HUDEP-2 (cell line): Measurements from ENCODE around the gene TNRC18.
"Not testable (repeated sequence)": the region's sequence is repeated elsewhere in the genome, so short reads cannot be mapped to it uniquely, and the experiment has no call there.

Source experiments
- DNase-seq, 76 experiments: peaks; one replicate each; lab custom pipeline; 2025; ENCODE audit not compliant: unreplicated experiment in 76 of 76; lab: John Stamatoyannopoulos, UW

Gene TNRC18

DNA sequence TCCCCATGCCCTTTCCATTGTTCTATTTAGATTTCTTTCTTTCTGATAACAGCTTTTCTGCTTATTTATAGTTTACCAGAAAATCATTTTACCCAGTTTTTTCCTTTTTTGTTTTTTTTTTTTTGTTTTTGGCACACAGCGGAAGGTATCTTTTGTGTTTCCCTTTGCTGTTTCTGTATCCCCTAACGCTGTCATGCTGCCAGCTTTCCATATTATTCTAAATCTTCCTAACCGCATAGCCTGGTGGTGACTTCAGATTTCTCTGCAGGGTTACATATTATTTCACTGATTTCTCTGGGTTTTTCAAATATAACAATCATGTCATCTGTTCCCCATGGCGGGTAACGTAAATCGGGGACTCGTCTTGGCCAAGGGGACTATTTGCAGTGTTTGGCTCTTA, 144.9 kb downstream of the TNRC18 start:
- no peak for DNase-seq

DNA sequence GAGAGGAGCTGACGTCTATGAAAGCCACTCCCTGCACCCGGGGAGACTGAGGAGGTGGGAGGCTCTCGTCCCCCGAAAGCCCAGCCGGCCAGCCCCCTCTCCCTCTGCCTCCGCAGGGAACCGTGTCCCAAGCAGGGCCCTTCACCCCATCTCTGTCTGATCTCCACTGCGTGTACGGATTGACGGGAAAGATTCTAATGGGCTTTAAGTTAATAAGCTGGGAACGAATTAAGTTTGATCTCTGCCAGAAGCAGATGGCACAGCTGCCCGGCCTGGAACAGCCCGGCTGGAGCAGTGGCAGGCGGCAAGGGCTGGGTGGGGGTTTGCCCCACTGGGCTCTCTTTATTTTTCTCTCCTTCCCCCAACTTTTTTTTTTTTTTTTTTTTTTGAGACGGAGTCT, 147.0 kb downstream of the TNRC18 start:
- DNase-seq, result no peak

DNA sequence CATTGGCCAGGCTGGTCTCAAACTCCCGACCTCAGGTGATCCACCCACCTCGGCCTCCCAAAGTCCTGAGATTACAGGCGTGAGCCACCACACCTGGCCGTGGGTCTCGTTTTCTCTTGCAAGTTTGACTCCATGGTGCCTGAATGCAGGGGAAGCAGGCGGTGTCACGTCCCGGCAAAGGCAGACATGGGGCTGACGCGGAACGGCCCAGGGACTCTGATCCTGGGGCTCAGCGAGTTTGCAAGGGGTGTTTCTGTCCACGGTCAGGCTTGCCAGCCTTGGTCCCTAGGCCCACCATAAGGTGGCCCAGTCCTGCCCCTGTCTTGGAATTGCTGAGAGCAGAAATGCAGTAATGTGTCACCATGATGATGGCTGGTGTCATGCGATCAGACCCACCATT, 147.5 kb downstream of the TNRC18 start:
- DNase-seq, result not testable (repeated sequence)

DNA sequence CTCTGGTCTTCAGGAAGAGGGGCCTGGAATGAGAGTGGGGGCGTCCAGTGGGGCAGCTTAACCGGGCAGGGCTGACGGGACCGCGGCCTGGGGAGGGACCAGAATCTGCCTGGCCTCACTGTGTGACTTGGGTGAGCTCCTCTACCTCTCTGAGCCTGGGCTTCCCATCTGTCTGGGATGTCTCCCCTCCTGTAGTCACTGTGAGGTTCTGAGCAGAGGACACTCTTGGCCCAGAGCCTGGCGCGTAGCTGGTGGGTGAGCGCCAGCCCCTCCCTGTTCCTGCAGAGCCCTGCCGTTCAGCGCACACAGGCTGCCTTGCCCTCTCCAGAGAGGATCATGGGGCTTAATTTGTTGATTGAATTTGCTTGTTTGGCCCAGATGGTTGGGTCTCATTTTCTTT, 148.1 kb downstream of the TNRC18 start:
- DNase-seq, result not testable (repeated sequence)

DNA sequence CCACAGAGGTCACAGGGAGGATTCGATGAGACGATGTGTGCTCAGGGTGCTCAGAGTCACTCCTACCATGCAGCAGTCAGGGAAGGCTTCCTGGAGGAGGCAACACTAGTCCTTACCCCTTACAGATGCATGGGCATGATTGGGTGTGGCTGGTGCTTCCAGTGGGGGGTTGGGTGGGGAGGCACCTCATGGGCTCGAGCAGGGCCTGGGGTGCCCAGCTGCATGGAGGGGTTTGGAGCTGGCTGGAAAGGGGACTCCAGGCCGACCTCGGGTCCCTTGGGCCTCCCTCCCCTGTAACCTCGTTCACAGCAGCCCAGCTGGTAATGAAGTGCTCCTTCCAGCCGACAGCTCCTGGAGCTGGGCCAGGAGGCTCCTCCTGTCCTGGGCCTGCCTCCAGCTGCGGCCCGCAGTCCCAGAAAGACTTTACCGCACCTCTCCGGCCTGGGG, 148.6 kb downstream of the TNRC18 start:
- not testable (repeated sequence) for DNase-seq

DNA sequence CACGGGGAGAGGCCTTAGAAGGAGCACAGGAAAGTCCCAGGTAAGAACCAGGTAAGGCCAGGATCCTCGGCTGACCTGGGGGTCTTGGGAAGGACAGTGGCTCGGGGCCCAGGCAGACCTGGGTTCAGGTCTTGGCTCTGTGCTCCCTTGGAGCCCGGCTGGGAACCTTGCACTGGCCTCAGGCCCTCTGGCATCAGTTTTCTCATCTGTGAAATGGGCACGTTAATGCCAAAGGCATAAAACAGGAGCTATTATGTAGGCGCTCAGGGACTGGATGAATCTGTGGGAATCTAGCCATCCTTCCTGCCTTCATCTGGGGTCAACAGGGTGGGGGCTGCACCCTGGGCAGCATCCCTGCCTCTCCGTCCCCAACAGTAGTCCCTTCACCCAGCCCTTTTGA, 149.2 kb downstream of the TNRC18 start:
- no peak for DNase-seq

DNA sequence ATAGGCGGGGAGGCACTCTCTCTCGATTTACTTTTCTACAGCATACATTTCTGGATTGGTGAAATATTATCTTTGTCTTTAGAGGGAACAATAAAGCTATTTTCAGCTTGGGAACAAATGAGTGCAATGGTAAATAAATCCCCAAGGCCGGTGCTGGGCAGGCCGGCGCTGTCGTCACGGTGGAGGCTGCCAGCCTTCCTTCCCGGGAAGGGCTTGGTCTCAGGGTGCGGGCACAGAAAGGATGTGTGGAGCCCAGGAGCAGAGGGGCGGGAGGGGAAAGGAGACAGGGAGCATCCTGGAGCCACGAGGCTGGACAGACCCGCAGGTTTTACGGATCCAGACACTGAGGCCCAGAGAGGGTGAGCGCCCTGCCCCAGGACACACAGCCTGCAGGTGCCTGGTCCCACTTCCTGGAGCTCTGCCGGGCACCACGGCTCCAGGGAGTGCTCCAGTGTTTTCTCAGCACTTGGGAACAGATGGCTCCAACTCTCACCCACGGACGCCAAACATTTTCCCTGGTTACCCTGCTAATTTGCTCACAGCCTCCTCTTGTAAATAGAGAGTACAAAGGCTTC, 149.7 kb downstream of the TNRC18 start:
- not testable (repeated sequence) for DNase-seq

DNA sequence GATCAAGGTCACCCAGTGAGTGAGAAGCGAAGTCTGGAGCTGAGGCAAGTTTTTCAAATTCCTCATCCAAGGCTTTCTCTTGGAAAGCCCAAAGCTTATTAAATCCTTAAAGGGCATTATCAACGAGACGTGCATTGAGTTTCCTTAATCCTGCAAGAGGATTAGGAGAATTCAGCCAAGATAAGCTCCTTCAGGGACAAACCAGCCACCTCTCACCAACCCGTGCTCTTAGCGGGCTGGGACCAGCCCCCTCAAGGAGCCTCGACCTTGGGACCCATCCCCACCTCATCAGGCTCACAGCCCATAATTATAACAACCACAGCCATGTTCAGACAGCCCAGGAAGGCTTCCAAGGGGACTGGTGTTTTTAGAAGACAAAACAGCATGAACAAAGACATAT, 152.8 kb downstream of the TNRC18 start:
- no peak for DNase-seq

DNA sequence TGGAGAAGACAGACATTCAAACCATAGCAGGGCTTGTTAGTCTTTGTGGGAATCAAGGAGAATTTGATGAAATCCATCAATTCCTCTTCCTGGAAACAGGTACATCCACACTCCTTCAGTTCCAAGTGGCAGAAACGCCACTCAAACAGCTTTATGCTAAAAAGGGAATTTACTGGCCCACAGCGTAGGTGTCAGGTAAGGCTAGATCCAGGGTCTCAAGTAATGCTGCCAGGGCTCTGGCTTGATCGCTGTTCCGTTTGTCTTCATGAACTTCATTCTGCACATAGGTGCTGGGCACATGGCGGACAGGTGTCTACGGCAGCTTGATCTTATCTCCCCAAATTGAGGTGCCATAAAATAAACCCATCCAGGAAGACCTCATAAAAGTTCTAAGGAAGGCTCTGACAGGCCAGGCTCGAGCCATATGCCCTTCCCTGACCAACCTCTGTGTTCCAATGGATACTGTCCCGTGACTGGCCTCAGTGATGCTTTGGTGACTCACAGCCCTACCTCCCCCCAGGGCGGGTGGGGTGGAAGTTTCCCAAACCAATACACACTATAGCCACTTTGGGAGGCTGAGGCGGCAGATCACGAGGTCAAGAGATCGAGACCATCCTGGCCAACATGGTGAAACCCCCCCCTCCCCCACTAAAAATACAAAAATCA, 153.5 kb downstream of the TNRC18 start:
- DNase-seq, result not testable (repeated sequence)

DNA sequence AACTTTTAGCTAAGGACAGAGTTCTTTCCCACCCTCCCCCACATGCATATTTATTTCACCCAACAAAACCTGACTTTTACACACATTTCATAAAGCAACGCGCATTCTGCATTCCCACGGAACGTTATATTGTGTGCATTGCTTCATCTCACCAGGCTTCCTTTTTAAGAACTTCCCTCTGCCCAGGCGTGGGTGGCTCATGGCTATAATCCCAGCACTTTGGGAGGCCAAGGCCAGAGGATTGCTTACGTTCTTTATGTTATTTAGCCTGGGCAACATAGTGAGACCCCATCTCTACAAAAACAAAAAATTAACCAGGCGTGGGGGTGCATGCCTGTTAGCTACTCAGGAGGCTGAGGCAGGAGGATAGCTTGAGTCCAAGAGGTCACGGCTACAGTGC, 155.8 kb downstream of the TNRC18 start:
- not testable (repeated sequence) for DNase-seq

DNA sequence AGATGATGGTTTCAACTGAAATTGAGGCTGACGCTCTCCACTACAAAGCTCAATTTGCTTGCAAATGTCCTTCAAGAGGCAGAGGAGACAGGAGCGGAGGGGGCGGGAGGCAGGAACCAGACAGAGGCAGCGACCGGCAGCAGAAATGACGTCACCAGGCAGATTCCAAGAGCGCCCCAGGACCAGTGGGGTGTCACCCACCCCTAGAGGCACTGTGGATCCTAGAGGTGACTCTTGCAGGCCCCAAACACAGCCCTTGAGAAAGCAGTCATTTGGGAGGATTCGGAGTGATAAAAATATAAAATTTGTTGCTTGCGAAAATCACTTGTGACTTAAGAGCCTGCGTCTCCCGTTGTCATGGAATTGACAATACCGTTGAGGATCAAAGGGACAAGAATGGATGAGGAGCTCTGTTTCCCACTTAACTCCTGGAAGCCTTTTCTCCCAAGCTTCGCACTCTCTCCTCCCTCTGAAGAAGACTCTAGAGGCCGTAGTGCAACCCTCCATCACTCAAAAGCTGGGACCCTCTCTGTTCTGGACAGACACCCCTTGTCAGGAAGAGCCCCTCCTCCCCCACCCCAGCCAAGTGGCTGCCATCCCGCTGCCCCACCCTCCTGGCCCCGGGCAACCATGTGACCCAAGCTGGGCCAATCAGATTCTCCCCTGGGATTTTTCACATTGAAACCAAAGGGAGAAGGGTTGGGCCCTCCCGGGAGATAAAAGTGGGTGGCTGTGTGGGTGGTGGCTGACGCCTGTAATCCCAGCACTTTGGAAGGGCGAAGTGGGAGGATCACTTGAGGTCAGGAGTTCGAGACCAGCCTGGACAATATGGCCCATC, 157.2 kb downstream of the TNRC18 start:
- DNase-seq, result peak in 1 of 76 experiments; percentile 2

DNA sequence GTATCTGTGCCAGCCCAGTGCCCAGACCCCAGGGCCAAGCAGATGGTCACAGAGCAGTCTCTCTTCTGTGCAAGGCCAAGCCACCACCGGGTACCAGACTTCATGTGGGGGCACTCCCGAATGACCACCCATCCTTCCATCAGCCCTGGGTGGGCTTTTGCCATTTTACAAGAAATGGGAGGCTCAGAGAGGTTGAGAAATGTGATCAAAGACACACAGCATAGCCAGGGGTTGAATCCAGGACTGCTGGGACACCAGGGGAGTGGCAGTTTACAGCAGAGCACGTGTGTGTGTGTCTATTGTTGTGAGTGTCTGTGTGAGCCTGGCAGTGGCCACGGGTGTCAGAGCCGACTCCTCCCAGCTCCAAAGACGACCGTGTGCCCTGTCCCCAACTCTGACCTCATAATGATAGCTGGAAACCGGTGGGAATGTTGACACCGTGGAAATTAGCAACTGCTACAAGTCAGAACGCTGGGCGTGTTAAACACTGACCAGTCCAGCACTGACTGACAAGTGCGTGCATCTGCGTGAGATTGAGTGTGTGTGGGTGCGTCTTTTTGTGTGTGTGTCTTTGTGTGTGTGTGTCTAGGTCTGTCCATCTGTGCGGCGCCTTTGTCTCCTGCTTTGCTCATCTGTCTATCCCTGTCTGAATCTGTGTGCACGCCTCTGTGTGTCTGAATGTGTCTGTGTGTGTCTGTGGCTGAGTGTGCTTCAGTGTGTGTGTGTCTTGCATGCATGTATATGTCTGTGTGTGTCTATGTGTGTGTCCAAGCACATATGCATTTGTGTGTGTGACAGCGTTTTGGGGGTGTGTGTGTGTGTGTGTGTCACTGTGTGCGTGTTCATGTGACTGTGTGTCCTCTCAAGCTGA, 158.1 kb downstream of the TNRC18 start:
- no peak for DNase-seq

DNA sequence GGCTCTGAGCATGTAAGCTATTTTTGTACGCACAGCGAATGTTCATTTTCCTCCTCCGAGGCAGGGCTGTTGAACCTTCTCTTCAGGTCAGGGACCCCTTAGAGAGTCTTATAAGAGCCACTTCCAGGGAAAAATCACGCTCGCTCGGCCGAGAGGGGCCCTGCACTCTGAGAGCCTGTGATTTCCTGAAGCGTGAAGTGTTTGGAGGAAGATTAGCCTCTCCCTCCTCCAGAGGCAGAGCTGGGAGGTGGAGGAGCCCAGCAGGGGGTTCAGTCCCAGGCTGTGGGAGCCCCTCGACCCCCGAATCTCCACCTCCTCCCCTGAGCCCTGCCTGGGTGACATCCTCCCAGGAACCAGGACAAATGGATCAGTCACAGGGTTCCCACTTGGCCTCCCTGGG, 160.6 kb downstream of the TNRC18 start:
- not testable (repeated sequence) for DNase-seq

DNA sequence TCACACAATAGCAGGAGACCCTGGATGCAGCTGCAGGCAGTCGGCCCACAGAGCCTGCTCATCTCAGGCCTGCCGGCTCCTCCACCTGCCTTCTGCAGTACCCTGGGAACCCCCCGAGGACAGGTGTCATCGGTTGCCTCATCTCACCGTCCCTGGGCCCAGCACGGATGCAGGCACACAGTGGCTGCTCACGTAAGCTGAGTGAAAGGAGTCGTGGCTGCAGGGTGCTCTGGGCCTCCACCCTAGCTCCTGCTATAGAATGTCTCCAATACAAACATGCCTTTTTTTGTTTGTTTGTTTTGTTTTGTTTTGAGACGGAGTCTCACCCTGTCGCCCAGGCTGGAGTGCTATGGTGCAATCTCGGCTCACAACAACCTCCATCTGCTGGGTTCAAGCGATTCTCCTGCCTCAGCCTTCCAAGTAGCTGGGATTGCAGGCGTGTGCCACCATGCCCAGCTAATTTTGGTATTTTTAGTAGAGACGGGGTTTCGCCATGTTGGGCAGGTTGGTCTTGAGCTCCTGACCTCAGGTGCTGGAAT, 163.0 kb downstream of the TNRC18 start:
- DNase-seq, result not testable (repeated sequence)
